H9 (cell line): ENCODE data around the gene TUBB4B. TPM values are rescaled to one million over a fixed set of nuclear protein-coding genes. Genes with fewer than 3 reads are reported as not detected.

Source experiments
- DNase-seq: peaks from one replicate; pipeline ENCODE4 v3.0.0-alpha.2; 2017
- H2AFZ ChIP-seq: one replicate; pipeline ENCODE4 v1.6.1; 2013; ENCODE audit warnings: mild to moderate bottlenecking, low read length, control low read depth, moderate library complexity
- H2AK5ac ChIP-seq: 2 replicates; pipeline ENCODE4 v1.6.1; 2013; ENCODE audit warnings: low read length, control low read depth, mixed read lengths; ENCODE audit not compliant: insufficient read length
- H2BK120ac ChIP-seq: one replicate; pipeline ENCODE4 v1.6.1; 2013; ENCODE audit warnings: low read depth, mild to moderate bottlenecking, low read length, control low read depth, inconsistent platforms; ENCODE audit not compliant: poor library complexity, severe bottlenecking
- H2BK12ac ChIP-seq: 2 replicates; pipeline ENCODE4 v1.6.1; 2013; ENCODE audit warnings: low read length, control low read depth, mixed read lengths, low read depth; ENCODE audit not compliant: insufficient read length
- H2BK15ac ChIP-seq: 2 replicates; pipeline ENCODE4 v1.6.1; 2013; ENCODE audit warnings: low read depth, low read length, control low read depth
- H2BK20ac ChIP-seq: one replicate; pipeline ENCODE4 v1.6.1; 2013; ENCODE audit warnings: low read depth, mild to moderate bottlenecking, low read length, control low read depth, inconsistent platforms; ENCODE audit not compliant: poor library complexity, severe bottlenecking
- H2BK5ac ChIP-seq: 2 replicates; pipeline ENCODE4 v1.6.1; 2013; ENCODE audit warnings: low read length, control low read depth, mixed read lengths; ENCODE audit not compliant: insufficient read length
- H3K14ac ChIP-seq: 2 replicates; pipeline ENCODE4 v1.6.1; 2013; ENCODE audit warnings: low read length, control low read depth; ENCODE audit not compliant: insufficient read depth
- H3K18ac ChIP-seq: 2 replicates; pipeline ENCODE4 v1.6.1; 2013; ENCODE audit warnings: low read depth, mild to moderate bottlenecking, mixed read lengths, low read length, control low read depth; ENCODE audit not compliant: insufficient read length
- H3K23ac ChIP-seq: 2 replicates; pipeline ENCODE4 v1.6.1; 2013; ENCODE audit warnings: low read length, control low read depth, mixed read lengths, low read depth; ENCODE audit not compliant: insufficient read length
- H3K23me2 ChIP-seq: 2 replicates; pipeline ENCODE4 v1.6.1; 2013; ENCODE audit warnings: low read depth, mild to moderate bottlenecking, mixed read lengths, low read length, control low read depth; ENCODE audit not compliant: insufficient read length, poor library complexity, severe bottlenecking
- H3K27ac ChIP-seq: 2 replicates; pipeline ENCODE4 v1.5.1; 2013; ENCODE audit warnings: low read length, control low read depth, mixed read lengths, low read depth; ENCODE audit not compliant: insufficient read length
- H3K27me3 ChIP-seq: 2 replicates; pipeline ENCODE4 v1.6.1; 2013; ENCODE audit warnings: low read length, control low read depth, inconsistent platforms; ENCODE audit not compliant: insufficient read depth
- H3K4ac ChIP-seq: 2 replicates; pipeline ENCODE4 v1.6.1; 2013; ENCODE audit warnings: low read depth, mild to moderate bottlenecking, control low read depth, inconsistent platforms, low read length, moderate library complexity
- H3K4me1 ChIP-seq: 2 replicates; pipeline ENCODE4 v1.6.1; 2013; ENCODE audit warnings: low read length, control low read depth, inconsistent platforms; ENCODE audit not compliant: insufficient read depth
- H3K4me2 ChIP-seq: 2 replicates; pipeline ENCODE4 v1.6.1; 2013; ENCODE audit warnings: low read length, control low read depth, mixed read lengths; ENCODE audit not compliant: insufficient read length, insufficient read depth
- H3K56ac ChIP-seq: 2 replicates; pipeline ENCODE4 v1.6.1; 2013; ENCODE audit warnings: low read depth, mild to moderate bottlenecking, mixed read lengths, low read length, control low read depth; ENCODE audit not compliant: insufficient read length
- H3K79me1 ChIP-seq: 2 replicates; pipeline ENCODE4 v1.6.1; 2013; ENCODE audit warnings: low read depth, mild to moderate bottlenecking, moderate library complexity, low read length, control low read depth, inconsistent platforms; ENCODE audit not compliant: insufficient read depth, poor library complexity, severe bottlenecking
- H3K79me2 ChIP-seq: 2 replicates; pipeline ENCODE4 v1.6.1; 2013; ENCODE audit warnings: low read length, control low read depth, inconsistent platforms; ENCODE audit not compliant: insufficient read depth
- H3K9ac ChIP-seq: 2 replicates; pipeline ENCODE4 v1.6.1; 2013; ENCODE audit warnings: low read length, control low read depth, mixed read lengths; ENCODE audit not compliant: insufficient read length; ENCODE audit errors: extremely low read depth
- H3K9me3 ChIP-seq: one replicate; pipeline ENCODE4 v1.6.1; 2013; ENCODE audit warnings: low read depth, low read length, inconsistent platforms; ENCODE audit not compliant: control insufficient read depth
- H3T11ph ChIP-seq: one replicate; pipeline ENCODE4 v1.6.1; 2013; ENCODE audit warnings: mild to moderate bottlenecking, low read length, control low read depth, inconsistent platforms
- H4K20me1 ChIP-seq: one replicate; pipeline ENCODE4 v1.6.1; 2013; ENCODE audit not compliant: control insufficient read depth, insufficient read length, insufficient read depth
- H4K5ac ChIP-seq: 2 replicates; pipeline ENCODE4 v1.6.1; 2013; ENCODE audit warnings: low read depth, mild to moderate bottlenecking, mixed read lengths, low read length, control low read depth; ENCODE audit not compliant: insufficient read length
- H4K8ac ChIP-seq: replicated peaks from 2 replicates; pipeline ENCODE4 v1.6.1; 2013; ENCODE audit warnings: low read length, control low read depth, mixed read lengths, low read depth; ENCODE audit not compliant: insufficient read length
- H4K91ac ChIP-seq: 2 replicates; pipeline ENCODE4 v1.6.1; 2013; ENCODE audit warnings: low read depth, mild to moderate bottlenecking, moderate library complexity, mixed read lengths, low read length, control low read depth; ENCODE audit not compliant: insufficient read length
- H3K27ac Mint-ChIP-seq, 3 experiments: 2 replicates in 2 of 3; 3 replicates in 1 of 3; pipeline ENCODE4 v1.8.0; 2020 to 2021; ENCODE audit warnings: mixed read lengths in 3 of 3, mild to moderate bottlenecking in 1 of 3, moderate library complexity in 1 of 3
- H3K27me3 Mint-ChIP-seq: 2 replicates; pipeline ENCODE4 v1.8.0; 2021; ENCODE audit warnings: low read depth, mild to moderate bottlenecking, moderate library complexity, mixed read lengths
- H3K36me3 Mint-ChIP-seq, 3 experiments: 2 replicates in 2 of 3; 3 replicates in 1 of 3; pipeline ENCODE4 v1.8.0; 2020 to 2021; ENCODE audit warnings: low read depth in 3 of 3, mixed read lengths in 3 of 3; ENCODE audit not compliant: insufficient read depth in 1 of 3
- H3K4me1 Mint-ChIP-seq, 2 experiments: 2 replicates each; pipeline ENCODE4 v1.8.0; 2020; ENCODE audit warnings: mixed read lengths in 2 of 2
- H3K4me3 Mint-ChIP-seq, 2 experiments: 2 replicates in 1 of 2; 3 replicates in 1 of 2; pipeline ENCODE4 v1.8.0; 2020 to 2021; ENCODE audit warnings: mild to moderate bottlenecking in 2 of 2, mixed read lengths in 2 of 2, moderate library complexity in 1 of 2
- H3K9me3 Mint-ChIP-seq, 2 experiments: 2 replicates in 1 of 2; 3 replicates in 1 of 2; pipeline ENCODE4 v1.8.0; 2020; ENCODE audit warnings: mild to moderate bottlenecking in 2 of 2, mixed read lengths in 2 of 2, moderate library complexity in 1 of 2
- WGBS: extraction: QIAGEN DNeasy Blood & Tissue Kit; methylation state at CpG from one replicate; pipeline ENCODE4 v1.1.7; 2013; ENCODE audit warnings: missing lambda C conversion rate, low lambda C conversion rate, mixed read lengths; ENCODE audit not compliant: insufficient read length; ENCODE audit errors: extremely low coverage; 5-methylcytosine and 5-hydroxymethylcytosine counted together
- total RNA-seq: library from RNA; stranded (reverse); gene quantifications from 2 replicates; pipeline ENCODE4 v1.2.1, GENCODE V29; 2021
- TF ChIP-seq, protein P1 (sequence below): fragments of 200-600 bp; sonication (generic); conservative IDR thresholded peaks from 3 replicates; pipeline ENCODE4 v1.8.0; 2021; ENCODE audit warnings: antibody characterized with exemption, mild to moderate bottlenecking

The TUBB4B gene
- total RNA-seq, 1 experiment from 2014 or later: 378 TPM

GRCh38 chr9:137277329-137278041, 36.4 kb downstream of the TUBB4B start, which contains the start of gene TOR4A:
TOR4A (plus strand) TSS chr9:137277726; CDS start chr9:137278690, 964 bp downstream.
- H2AFZ ChIP-seq: no peak within 1 kb of the TSS
- no peak within 1 kb of the TSS for H2AK5ac ChIP-seq
- no peak within 1 kb of the TSS for H4K91ac ChIP-seq
- H3K23me2 ChIP-seq: peaks cover 12% of the 10 kb centered on the region
- peak within 1 kb of the TSS; percentile 48 to 74 for H3K4me3 Mint-ChIP-seq
- no peak within 1 kb of the TSS for H3K23ac ChIP-seq
- H3K27ac ChIP-seq: no peak within 1 kb of the TSS
- TF ChIP-seq, protein P1, sequence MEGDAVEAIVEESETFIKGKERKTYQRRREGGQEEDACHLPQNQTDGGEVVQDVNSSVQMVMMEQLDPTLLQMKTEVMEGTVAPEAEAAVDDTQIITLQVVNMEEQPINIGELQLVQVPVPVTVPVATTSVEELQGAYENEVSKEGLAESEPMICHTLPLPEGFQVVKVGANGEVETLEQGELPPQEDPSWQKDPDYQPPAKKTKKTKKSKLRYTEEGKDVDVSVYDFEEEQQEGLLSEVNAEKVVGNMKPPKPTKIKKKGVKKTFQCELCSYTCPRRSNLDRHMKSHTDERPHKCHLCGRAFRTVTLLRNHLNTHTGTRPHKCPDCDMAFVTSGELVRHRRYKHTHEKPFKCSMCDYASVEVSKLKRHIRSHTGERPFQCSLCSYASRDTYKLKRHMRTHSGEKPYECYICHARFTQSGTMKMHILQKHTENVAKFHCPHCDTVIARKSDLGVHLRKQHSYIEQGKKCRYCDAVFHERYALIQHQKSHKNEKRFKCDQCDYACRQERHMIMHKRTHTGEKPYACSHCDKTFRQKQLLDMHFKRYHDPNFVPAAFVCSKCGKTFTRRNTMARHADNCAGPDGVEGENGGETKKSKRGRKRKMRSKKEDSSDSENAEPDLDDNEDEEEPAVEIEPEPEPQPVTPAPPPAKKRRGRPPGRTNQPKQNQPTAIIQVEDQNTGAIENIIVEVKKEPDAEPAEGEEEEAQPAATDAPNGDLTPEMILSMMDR: peak; percentile 35; the same call in 2 of the 3 replicates
- WGBS: no CpG with 5 or more reads among the region's 25 CpGs
- H3K79me2 ChIP-seq: no peaks in the 10 kb centered on the region
- no peak within 1 kb of the TSS for H2BK12ac ChIP-seq
- no peak within 1 kb of the TSS for H3K56ac ChIP-seq
- H3K4me1 ChIP-seq: no peaks in the 10 kb centered on the region
- H3K79me1 ChIP-seq: no peaks in the 10 kb centered on the region
- no peak within 1 kb of the TSS; the same call in 1 of the 2 replicates for H3K14ac ChIP-seq
- H2BK120ac ChIP-seq: no peak within 1 kb of the TSS
- H3K9me3 ChIP-seq: no peaks in the 10 kb centered on the region
- no peak within 1 kb of the TSS for H3K4ac ChIP-seq
- H3K4me1 Mint-ChIP-seq: peaks cover 20 to 29% of the 10 kb centered on the region in 2 experiments
- H4K8ac ChIP-seq: no peak within 1 kb of the TSS
- H3K4me2 ChIP-seq: peak within 1 kb of the TSS; percentile 10
- no peaks in the 10 kb centered on the region for H4K20me1 ChIP-seq
- peak within 1 kb of the TSS; percentile 94 to 99 (median 97) for H3K27ac Mint-ChIP-seq
- H3K27me3 ChIP-seq: no peaks in the 10 kb centered on the region
- H3K9ac ChIP-seq: no peak within 1 kb of the TSS
- H4K5ac ChIP-seq: no peak within 1 kb of the TSS
- H2BK15ac ChIP-seq: no peak within 1 kb of the TSS
- DNase-seq: peak; percentile 92
- H3K18ac ChIP-seq: peak within 1 kb of the TSS; percentile 78
- H3K27me3 Mint-ChIP-seq: peaks cover 7% of the 10 kb centered on the region
- H3K36me3 Mint-ChIP-seq: peaks cover 0 to 10% (median 4%) of the 10 kb centered on the region in 3 experiments; a peak in 5 of 7 replicates
- no peak within 1 kb of the TSS for H3T11ph ChIP-seq
- no peak within 1 kb of the TSS for H2BK5ac ChIP-seq
- H3K9me3 Mint-ChIP-seq: no peaks in the 10 kb centered on the region
- H2BK20ac ChIP-seq: no peak within 1 kb of the TSS
